NCI-H510A treated with DMSO at 0.1 percent for 48 hours (cell line): ENCODE measurements around the gene LHX1.

ENCODE experiments used
- DNase-seq: peaks from one replicate; lab custom pipeline; 2025; lab: John Stamatoyannopoulos, UW

LHX1 gene

GRCh38 chr17:36972186-36972700 is 35.0 kb downstream of the LHX1 start:
- DNase-seq, result no peak

GRCh38 chr17:36972905-36973304 is 35.6 kb downstream of the LHX1 start:
- DNase-seq, result no peak

GRCh38 chr17:36975922-36976515 is 38.7 kb downstream of the LHX1 start:
- no peak for DNase-seq

GRCh38 chr17:36977066-36977465 is 39.8 kb downstream of the LHX1 start:
- DNase-seq, result no peak

GRCh38 chr17:36977568-36977967 is 40.3 kb downstream of the LHX1 start:
- no peak for DNase-seq

- DNase-seq, result no peak
Measured at GRCh38 chr17:36978810-36979564, 41.7 kb downstream of the LHX1 start.

- DNase-seq, result no peak
Measured at GRCh38 chr17:36979565-36979941, 42.3 kb downstream of the LHX1 start.

GRCh38 chr17:36980280-36980761 is 43.0 kb downstream of the LHX1 start:
- DNase-seq, result no peak

GRCh38 chr17:36983618-36984017 is 46.3 kb downstream of the LHX1 start:
- DNase-seq, result no peak

GRCh38 chr17:36989173-36989572 is 51.9 kb downstream of the LHX1 start:
- DNase-seq, result no peak

- no peak for DNase-seq
Measured at GRCh38 chr17:36992701-36993100, 55.4 kb downstream of the LHX1 start.

GRCh38 chr17:36993227-36993626 is 56.0 kb downstream of the LHX1 start:
- no peak for DNase-seq
